Effector memory CD8-positive, alpha-beta T cell (primary cell): Measurements from ENCODE around the gene XIRP1.

ENCODE experiments used
- ATAC-seq: fragments of 150-1000 bp; cut with Tn5 transposase; replicated peaks from 2 replicates; pipeline ENCODE4 v1.10.0; 2021; ENCODE audit warnings: mild to moderate bottlenecking, moderate library complexity
- DNase-seq, 3 experiments: peaks; one replicate each; pipeline ENCODE4 v3.0.0; 2021
- H3K27ac Mint-ChIP-seq, 2 donors: one replicate each; pipeline ENCODE4 v1.8.0; 2022; ENCODE audit warnings: mild to moderate bottlenecking in 2 of 2, mixed read lengths in 2 of 2, moderate library complexity in 2 of 2
- H3K27me3 Mint-ChIP-seq, 2 donors: one replicate each; pipeline ENCODE4 v1.8.0; 2022; ENCODE audit warnings: mixed read lengths in 2 of 2
- H3K36me3 Mint-ChIP-seq: one replicate; pipeline ENCODE4 v1.8.0; 2022; ENCODE audit warnings: mild to moderate bottlenecking, moderate library complexity, mixed read lengths; ENCODE audit not compliant: insufficient read depth
- H3K4me1 Mint-ChIP-seq, 2 donors: one replicate each; pipeline ENCODE4 v1.8.0; 2022; ENCODE audit warnings: low read depth in 2 of 2, mixed read lengths in 2 of 2
- H3K4me3 Mint-ChIP-seq, 2 donors: one replicate each; pipeline ENCODE4 v1.8.0; 2022; ENCODE audit warnings: mild to moderate bottlenecking in 2 of 2, mixed read lengths in 2 of 2, moderate library complexity in 2 of 2
- H3K9me3 Mint-ChIP-seq, 2 donors: one replicate each; pipeline ENCODE4 v1.8.0; 2022; ENCODE audit warnings: mixed read lengths in 2 of 2

XIRP1 gene

DNA sequence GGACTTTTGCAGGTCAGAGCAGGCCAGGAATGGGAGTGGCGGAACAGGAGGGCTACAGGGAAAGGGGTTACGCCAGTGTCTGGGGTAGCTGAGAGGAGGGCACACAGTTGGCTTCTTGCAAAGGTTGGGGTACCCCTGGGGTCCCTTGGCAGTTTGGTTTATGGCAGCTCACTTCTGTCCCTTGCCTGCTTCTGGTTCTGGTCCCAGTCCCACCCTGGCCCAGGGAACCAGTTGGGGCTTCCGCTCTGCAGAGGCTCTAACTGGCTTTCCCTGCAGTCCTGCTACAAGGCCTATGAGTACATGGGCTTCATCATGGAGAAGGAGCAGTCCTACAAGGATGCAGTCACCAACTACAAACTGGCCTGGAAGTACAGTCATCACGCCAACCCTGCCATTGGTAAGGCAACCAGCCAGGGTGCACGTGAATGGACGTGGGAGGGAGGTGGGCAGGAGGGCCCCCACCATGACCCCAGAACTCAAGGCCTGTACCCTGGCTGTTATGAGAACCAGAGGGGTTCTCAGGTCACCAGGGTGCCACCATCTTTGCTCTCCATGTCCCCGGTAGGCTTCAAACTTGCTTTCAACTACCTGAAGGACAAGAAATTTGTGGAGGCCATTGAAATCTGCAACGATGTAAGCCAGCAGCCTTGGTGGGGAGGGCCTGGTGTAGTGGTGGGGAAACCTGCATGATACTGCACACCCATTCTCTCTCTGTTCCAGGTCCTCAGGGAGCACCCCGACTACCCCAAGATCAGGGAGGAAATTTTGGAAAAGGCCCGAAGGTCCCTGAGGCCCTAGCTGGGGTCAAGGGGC is 54.2 kb downstream of the XIRP1 start:
- DNase-seq (no peak), ATAC-seq (peak; percentile 6)

DNA sequence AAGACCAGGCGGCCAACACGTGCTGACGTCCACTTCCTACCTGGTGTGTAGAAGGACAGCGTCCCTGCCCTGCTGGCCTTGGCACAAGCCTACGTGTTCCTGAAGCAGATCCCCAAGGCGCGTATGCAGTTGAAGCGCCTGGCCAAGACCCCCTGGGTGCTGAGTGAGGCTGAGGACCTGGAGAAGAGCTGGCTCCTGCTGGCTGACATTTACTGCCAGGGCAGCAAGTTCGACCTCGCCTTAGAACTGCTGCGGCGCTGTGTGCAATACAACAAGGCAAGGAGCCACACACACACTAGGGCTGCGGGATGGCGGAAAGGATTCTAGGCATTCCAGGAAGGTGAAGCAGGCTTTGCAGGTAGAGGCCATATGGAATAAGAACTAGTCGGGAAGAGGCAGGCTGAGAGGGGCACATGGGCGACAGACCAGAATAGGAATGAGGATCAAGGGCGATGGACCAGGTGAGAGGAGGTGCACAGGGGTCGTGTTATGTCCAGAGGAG is 54.9 kb downstream of the XIRP1 start:
- Mint-ChIP-seq H3K27me3 (no peaks in the 10 kb centered on the region), H3K27ac (peak overlapping the region; percentile 6 to 56), H3K9me3 (no peaks in the 10 kb centered on the region), H3K4me1 (peaks cover 0 to 8% of the 10 kb centered on the region in 2 donors), H3K4me3 (no peak overlapping the region), H3K36me3 (peaks cover 85% of the 10 kb centered on the region)
- DNase-seq = no peak
- ATAC-seq = no peak

More for the DNA sequence above, 54.2 kb downstream of the XIRP1 start:
- H3K36me3 Mint-ChIP-seq = peaks cover 89% of the 10 kb centered on the region
- H3K27me3 Mint-ChIP-seq = no peaks in the 10 kb centered on the region
- H3K4me1 Mint-ChIP-seq = peaks cover 0 to 9% of the 10 kb centered on the region in 2 donors
- H3K9me3 Mint-ChIP-seq = no peaks in the 10 kb centered on the region
- peak overlapping the region in 1 of 2 donors; percentile 6 for H3K27ac Mint-ChIP-seq
- H3K4me3 Mint-ChIP-seq = peak overlapping the region in 1 of 2 donors; percentile 45

DNA sequence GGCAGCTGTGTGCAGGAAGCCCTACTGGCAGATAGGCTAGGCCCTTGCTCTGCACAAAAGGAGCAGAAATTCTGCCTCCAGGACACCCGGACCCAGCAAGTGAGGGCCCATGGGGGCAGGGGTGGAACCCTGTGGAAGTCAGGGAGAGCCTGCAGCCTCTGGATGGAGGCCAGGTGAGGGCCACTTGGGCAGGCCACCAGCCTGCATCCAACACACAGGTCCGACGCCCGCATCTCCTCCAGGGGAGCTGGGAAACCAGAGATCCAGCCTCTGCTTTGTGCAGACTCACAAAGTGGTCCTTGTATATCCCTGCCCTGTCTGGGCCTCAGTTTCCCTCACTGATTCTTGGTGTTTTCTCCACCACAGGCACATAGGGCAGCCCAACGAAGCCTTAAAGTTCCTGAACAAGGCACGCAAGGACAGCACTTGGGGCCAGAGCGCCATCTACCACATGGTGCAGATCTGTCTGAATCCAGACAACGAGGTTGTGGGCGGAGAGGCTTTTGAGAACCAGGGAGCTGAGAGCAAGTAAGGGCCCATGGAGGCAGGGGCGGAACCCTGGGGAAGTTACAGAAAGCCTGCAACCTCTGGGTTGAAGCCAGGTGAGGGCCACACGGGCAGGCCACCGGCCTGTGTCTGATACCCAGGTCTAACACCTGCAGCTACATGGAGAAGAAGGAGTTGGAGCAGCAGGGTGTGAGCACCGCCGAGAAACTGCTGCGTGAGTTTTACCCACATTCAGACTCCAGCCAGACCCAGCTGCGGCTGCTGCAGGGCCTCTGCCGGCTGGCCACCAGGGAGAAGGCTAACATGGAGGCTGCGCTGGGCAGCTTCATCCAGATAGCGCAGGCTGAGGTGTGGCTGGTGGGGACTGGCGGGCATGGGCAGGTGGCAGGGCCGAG is 55.6 kb downstream of the XIRP1 start:
- no peaks in the 10 kb centered on the region for H3K27me3 Mint-ChIP-seq
- H3K27ac Mint-ChIP-seq = peak overlapping the region; percentile 6 to 56
- peaks cover 0 to 6% of the 10 kb centered on the region in 2 donors for H3K4me1 Mint-ChIP-seq
- no peak for ATAC-seq
- H3K36me3 Mint-ChIP-seq = peaks cover 78% of the 10 kb centered on the region
- peak overlapping the region in 1 of 2 donors; percentile 55 for H3K4me3 Mint-ChIP-seq
- H3K9me3 Mint-ChIP-seq = no peaks in the 10 kb centered on the region
- DNase-seq = no peak

DNA sequence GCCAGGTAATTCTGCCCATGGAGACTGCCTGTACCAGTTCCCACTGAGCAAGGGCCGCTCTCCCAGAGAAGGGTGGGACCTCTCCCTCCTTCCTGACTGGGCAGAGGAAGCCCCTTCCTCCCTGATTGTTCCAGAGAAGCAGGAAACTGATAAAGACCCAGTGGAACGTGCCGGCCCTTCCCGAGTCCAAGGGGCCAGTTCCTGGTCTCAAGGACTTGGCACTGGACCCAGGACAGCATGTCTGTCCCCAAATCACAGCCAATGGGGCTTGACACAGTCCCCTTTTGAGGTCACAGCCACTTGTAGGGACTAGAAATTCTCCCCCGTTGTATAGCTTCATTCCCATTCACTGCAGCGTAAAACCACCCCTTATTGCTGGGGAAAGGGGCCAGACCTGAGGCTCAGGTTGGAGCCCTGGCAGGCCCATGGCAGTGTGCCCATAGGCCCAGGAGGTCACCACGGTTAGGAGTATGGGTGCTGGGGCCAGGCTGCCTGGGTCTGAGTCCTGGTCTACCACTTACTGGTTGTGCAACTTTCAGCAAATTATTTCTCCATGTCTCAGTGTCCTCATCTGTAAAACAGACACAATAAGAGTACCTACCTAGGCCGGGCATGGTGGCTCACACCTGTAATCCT is 57.1 kb downstream of the XIRP1 start:
- Mint-ChIP-seq H3K4me3 (no peak overlapping the region), H3K9me3 (no peaks in the 10 kb centered on the region), H3K27ac (peak overlapping the region in 1 of 2 donors; percentile 6), H3K4me1 (peaks cover 0 to 1% of the 10 kb centered on the region in 2 donors), H3K27me3 (no peaks in the 10 kb centered on the region), H3K36me3 (peaks cover 66% of the 10 kb centered on the region)
- ATAC-seq = no peak
- DNase-seq = no peak

DNA sequence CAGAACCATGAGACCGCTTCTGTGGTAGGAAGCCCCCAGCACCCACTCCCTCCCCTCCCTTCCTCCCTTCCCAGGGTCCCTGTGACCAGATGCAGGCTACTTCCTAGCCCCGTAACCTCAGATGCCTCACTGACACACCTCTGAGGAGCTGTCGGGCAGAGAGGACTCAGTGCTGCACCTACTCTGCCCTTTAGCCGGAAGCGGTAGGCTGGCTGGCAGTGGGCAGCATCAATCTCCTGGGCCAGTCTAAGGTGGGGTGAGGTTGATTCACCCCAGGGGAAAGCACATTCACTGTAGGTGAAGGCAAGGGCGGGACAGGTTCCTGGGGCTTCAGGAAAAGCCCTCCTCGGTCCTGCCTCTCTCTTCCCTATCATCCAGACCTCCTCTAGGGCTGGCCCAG is 58.1 kb downstream of the XIRP1 start:
- Mint-ChIP-seq H3K27ac (peak overlapping the region in 1 of 2 donors; percentile 21), H3K9me3 (no peaks in the 10 kb centered on the region), H3K27me3 (no peaks in the 10 kb centered on the region), H3K4me1 (peaks cover 3 to 5% of the 10 kb centered on the region in 2 donors), H3K4me3 (no peak overlapping the region), H3K36me3 (peaks cover 56% of the 10 kb centered on the region)
- ATAC-seq (no peak), DNase-seq (no peak)

DNA sequence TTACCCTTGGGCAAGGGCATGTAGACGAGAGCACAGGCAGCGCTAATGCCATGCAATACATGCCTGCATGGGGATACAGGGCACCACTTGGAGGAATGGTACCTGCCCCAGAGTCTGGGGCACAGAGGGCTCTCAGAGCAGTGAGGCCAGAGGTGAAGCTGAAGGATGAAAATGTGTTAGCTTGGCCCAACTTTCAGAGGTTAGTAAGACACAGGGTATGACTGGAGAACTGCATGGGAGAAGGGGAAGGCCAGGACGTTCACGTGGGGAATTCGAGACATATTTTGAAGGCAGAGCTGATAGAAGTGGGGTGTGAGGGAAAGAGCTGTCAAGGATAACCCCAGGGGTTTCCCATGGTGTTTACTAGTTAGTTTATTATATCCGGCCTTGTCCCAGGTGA is 58.6 kb downstream of the XIRP1 start:
- peaks cover 51% of the 10 kb centered on the region for H3K36me3 Mint-ChIP-seq
- ATAC-seq = no peak
- peak overlapping the region in 1 of 2 donors; percentile 49 for H3K27ac Mint-ChIP-seq
- H3K9me3 Mint-ChIP-seq = no peaks in the 10 kb centered on the region
- DNase-seq = no peak
- H3K27me3 Mint-ChIP-seq = no peaks in the 10 kb centered on the region
- no peak overlapping the region for H3K4me3 Mint-ChIP-seq
- peaks cover 3 to 5% of the 10 kb centered on the region in 2 donors for H3K4me1 Mint-ChIP-seq
